GM19395 (cell line): Measurements from ENCODE around the gene TSPAN8.
"Not testable (repeated sequence)": the region's sequence is repeated elsewhere in the genome, so short reads cannot be mapped to it uniquely, and the experiment has no call there.

ENCODE experiments used
- ATAC-seq: cut with Tn5 transposase; IDR thresholded peaks from one replicate; pipeline ENCODE4 v1.9.1; 2021; ENCODE audit warnings: mild to moderate bottlenecking, moderate library complexity; ENCODE audit not compliant: unreplicated experiment

Gene TSPAN8

GRCh38 chr12:71164568-71165197 is 6.9 kb upstream of the TSPAN8 start:
- no peak for ATAC-seq

GRCh38 chr12:71164166-71164565 is 6.4 kb upstream of the TSPAN8 start:
- ATAC-seq, result no peak

- ATAC-seq, result no peak
Measured at GRCh38 chr12:71162832-71163763, 5.3 kb upstream of the TSPAN8 start.

- ATAC-seq, result no peak
Measured at GRCh38 chr12:71161591-71161990, 3.8 kb upstream of the TSPAN8 start.

GRCh38 chr12:71160585-71160984 is 2.8 kb upstream of the TSPAN8 start:
- ATAC-seq, result no peak

- no peak for ATAC-seq
Measured at GRCh38 chr12:71159878-71160277, 2.1 kb upstream of the TSPAN8 start.

GRCh38 chr12:71159264-71159663 is 1.5 kb upstream of the TSPAN8 start:
- no peak for ATAC-seq

- ATAC-seq, result no peak
Measured at GRCh38 chr12:71158361-71158882, 623 bp upstream of the TSPAN8 start.

- no peak for ATAC-seq
Measured at GRCh38 chr12:71155225-71155624, 2.6 kb downstream of the TSPAN8 start.

GRCh38 chr12:71152851-71153250 is 4.9 kb downstream of the TSPAN8 start:
- ATAC-seq, result no peak

- not testable (repeated sequence) for ATAC-seq
Measured at GRCh38 chr12:71150041-71150440, 7.8 kb downstream of the TSPAN8 start.

GRCh38 chr12:71144682-71145081 is 13.1 kb downstream of the TSPAN8 start:
- ATAC-seq, result no peak

GRCh38 chr12:71142956-71143355 is 14.8 kb downstream of the TSPAN8 start:
- no peak for ATAC-seq

GRCh38 chr12:71142016-71142415 is 15.8 kb downstream of the TSPAN8 start:
- no peak for ATAC-seq

- no peak for ATAC-seq
Measured at GRCh38 chr12:71141378-71141926, 16.3 kb downstream of the TSPAN8 start.

- ATAC-seq, result no peak
Measured at GRCh38 chr12:71139153-71139735, 18.6 kb downstream of the TSPAN8 start.

GRCh38 chr12:71138011-71138410 is 19.8 kb downstream of the TSPAN8 start:
- ATAC-seq, result no peak

- no peak for ATAC-seq
Measured at GRCh38 chr12:71135812-71136176, 22.0 kb downstream of the TSPAN8 start.

- ATAC-seq, result no peak
Measured at GRCh38 chr12:71135077-71135811, 22.6 kb downstream of the TSPAN8 start.

GRCh38 chr12:71134405-71134804 is 23.4 kb downstream of the TSPAN8 start:
- ATAC-seq, result no peak
